ENCODE results near the gene COPE.

The COPE gene

GRCh38 chr19:18861917-18862316 lies 57.3 kb downstream of the COPE start:
- TF ChIP-seq, protein P1, sequence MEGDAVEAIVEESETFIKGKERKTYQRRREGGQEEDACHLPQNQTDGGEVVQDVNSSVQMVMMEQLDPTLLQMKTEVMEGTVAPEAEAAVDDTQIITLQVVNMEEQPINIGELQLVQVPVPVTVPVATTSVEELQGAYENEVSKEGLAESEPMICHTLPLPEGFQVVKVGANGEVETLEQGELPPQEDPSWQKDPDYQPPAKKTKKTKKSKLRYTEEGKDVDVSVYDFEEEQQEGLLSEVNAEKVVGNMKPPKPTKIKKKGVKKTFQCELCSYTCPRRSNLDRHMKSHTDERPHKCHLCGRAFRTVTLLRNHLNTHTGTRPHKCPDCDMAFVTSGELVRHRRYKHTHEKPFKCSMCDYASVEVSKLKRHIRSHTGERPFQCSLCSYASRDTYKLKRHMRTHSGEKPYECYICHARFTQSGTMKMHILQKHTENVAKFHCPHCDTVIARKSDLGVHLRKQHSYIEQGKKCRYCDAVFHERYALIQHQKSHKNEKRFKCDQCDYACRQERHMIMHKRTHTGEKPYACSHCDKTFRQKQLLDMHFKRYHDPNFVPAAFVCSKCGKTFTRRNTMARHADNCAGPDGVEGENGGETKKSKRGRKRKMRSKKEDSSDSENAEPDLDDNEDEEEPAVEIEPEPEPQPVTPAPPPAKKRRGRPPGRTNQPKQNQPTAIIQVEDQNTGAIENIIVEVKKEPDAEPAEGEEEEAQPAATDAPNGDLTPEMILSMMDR (IDR thresholded peaks at IDR 0.05; ENCODE audit: extremely low read depth, missing control alignments) = no peak
- no peak for DNase-seq (ENCODE audit: low spot score)

DNA sequence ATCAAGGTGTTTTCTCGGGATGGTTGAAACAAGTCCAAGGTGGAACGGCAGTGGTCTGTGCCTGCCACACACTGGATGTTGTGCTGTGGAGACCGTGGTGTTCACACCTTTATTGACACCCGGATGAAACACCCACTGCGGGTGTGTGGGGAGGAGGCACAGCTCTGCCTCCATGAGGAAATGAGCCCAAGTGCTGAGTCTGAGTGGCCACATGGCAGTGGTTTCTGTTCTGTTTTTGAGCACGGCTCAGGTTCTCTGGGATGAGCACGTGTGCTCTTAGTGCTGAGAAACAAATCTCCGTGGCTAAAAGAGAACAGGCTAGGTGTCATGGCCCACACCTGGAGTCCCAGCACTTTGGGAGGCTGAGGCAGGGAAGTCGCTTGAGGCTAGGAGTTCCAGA lies 58.0 kb downstream of the COPE start:
- TF ChIP-seq, protein P1 (IDR thresholded peaks at IDR 0.05; ENCODE audit: extremely low read depth, missing control alignments) = no peak
- DNase-seq (ENCODE audit: low spot score) = no peak

DNA sequence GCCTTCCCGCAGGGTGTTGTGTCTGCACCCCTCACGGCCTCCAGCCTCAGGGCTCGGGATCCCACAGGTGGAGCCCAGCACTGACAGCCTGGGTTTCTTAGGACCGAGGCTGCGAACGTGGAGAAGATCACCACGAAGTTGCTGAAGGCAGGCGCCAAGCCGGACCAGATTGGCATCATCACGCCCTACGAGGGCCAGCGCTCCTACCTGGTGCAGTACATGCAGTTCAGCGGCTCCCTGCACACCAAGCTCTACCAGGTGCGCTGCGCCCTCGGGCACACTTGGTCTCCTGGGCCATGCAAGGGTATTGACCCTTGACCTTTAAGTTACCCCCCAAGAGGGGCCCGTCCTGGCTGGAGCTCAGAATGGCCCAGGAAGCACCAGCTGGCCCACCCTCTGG lies 58.5 kb downstream of the COPE start:
- TF ChIP-seq, protein P1 (IDR thresholded peaks at IDR 0.05; ENCODE audit: extremely low read depth, missing control alignments) = no peak
- no peak for DNase-seq (ENCODE audit: low spot score)

GRCh38 chr19:18860302-18860700 lies 58.9 kb downstream of the COPE start:
- DNase-seq (ENCODE audit: low spot score) = no peak
- TF ChIP-seq, protein P1 (IDR thresholded peaks at IDR 0.05; ENCODE audit: extremely low read depth, missing control alignments) = no peak

DNA sequence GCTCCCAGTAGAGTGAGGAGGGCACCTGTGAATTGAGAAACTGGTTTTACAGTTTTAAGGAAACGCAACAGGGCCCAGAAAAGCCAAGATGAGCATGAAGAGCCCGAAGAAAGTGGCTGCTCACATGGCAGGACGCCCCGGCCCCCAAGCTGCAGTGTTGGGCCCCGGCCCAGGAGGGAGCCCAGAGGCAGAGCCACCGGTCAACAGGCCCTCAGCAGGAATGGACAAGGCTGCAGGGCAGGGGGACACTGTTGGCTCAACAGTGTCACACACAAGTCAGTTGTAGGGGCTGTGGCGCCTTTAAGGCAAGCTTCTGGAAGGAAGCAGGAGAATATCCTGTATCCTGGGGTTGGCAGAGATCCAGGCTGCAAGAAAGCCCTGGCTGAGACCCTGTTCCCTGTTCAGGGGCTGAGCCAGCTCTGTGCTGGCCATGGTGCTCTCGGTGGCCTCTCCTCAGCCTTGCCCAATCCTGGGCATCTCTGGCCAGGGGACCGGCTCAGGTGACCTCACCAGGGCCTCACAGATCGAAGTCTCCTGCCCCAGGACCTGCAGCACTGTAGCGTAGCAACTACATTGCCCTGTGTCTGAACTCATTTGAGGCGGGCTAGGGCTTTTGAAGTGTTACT lies 59.4 kb downstream of the COPE start:
- no peak for DNase-seq (ENCODE audit: low spot score)
- TF ChIP-seq, protein P1 (IDR thresholded peaks at IDR 0.05; ENCODE audit: extremely low read depth, missing control alignments) = no peak

DNA sequence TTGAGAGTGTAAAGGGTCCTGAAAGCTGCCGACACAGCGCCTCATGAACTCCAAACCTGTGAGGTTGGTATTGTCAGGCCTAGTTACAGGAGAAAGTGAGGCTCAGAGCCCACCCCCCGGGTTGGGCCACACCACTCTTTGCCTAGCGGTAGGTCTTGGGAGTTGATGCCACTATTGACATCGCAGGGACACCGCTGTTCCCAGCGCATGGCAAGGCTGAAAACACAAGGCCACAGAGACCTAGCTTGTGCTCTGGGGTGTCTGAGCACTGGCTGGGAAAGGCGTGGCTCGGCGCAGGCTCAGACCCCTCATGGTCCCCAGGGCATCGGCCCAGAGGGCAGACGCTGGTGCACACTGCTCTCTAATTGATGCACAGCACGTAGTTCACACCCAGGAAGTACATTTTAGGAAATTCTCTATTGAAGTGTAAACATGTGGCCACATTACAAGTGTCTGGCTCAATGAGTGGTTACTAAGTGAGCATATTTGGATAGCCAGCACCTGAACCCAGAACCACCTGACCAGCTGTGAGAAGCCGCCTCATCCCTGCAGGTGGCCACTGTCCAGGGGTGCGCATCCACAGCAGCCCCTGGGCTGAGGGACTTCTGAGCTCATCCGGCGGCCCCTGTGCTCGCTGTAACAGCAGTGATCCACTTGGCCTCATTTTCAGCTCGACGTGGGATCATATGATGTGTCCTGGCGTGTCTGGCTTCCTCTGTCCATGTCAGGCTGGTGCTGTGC lies 60.1 kb downstream of the COPE start:
- TF ChIP-seq, protein P1 (IDR thresholded peaks at IDR 0.05; ENCODE audit: extremely low read depth, missing control alignments) = no peak
- DNase-seq (ENCODE audit: low spot score) = no peak

DNA sequence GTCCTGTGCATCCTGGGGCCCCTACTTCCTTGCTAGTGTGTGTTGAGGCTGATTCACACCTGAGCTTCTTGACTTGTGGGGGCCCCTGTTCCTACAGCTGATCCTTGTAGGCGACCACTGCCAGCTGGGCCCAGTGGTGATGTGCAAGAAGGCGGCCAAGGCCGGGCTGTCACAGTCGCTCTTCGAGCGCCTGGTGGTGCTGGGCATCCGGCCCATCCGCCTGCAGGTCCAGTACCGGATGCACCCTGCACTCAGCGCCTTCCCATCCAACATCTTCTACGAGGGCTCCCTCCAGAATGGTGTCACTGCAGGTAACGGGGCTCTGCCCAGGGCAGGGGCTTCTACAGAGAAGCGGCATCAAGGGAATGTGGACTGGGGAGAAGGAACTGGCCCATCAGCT lies 62.0 kb downstream of the COPE start:
- TF ChIP-seq, protein P1 (IDR thresholded peaks at IDR 0.05; ENCODE audit: extremely low read depth, missing control alignments) = no peak
- no peak for DNase-seq (ENCODE audit: low spot score)

Data from GM20000 (cell line).